NK-92 (cell line): ENCODE data around the gene MS4A8.
"Not testable (repeated sequence)": the region's sequence is repeated elsewhere in the genome, so short reads cannot be mapped to it uniquely, and the experiment has no call there.

Source experiments
- DNase-seq: peaks from one replicate; lab custom pipeline; 2025; ENCODE audit not compliant: unreplicated experiment; lab: John Stamatoyannopoulos, UW

Gene MS4A8

GRCh38 chr11:60699284-60699691 is at the start of gene MS4A8:
MS4A8 (plus strand) TSS chr11:60699612; CDS start chr11:60700861, 1,249 bp downstream.
- no peak for DNase-seq

- DNase-seq: no peak
Measured at GRCh38 chr11:60657888-60658287, 41.5 kb upstream of the MS4A8 start.

- DNase-seq: no peak
Measured at GRCh38 chr11:60658409-60658808, 41.0 kb upstream of the MS4A8 start.

- no peak for DNase-seq
Measured at GRCh38 chr11:60672255-60672654, 27.2 kb upstream of the MS4A8 start.

GRCh38 chr11:60678231-60678630 is 21.2 kb upstream of the MS4A8 start:
- not testable (repeated sequence) for DNase-seq

GRCh38 chr11:60679879-60680278 is 19.5 kb upstream of the MS4A8 start:
- no peak for DNase-seq

- no peak for DNase-seq
Measured at GRCh38 chr11:60680455-60681119, 18.8 kb upstream of the MS4A8 start.

GRCh38 chr11:60684541-60684848 is 14.9 kb upstream of the MS4A8 start:
- not testable (repeated sequence) for DNase-seq

GRCh38 chr11:60691661-60692060 is 7.8 kb upstream of the MS4A8 start:
- DNase-seq: no peak

GRCh38 chr11:60699936-60700335 is 524 bp downstream of the MS4A8 start:
- no peak for DNase-seq

GRCh38 chr11:60700689-60701468 is 1.5 kb downstream of the MS4A8 start:
- DNase-seq: no peak

GRCh38 chr11:60701469-60701818 is 2.0 kb downstream of the MS4A8 start:
- DNase-seq: no peak

GRCh38 chr11:60703374-60703773 is 4.0 kb downstream of the MS4A8 start:
- DNase-seq: no peak

- DNase-seq: no peak
Measured at GRCh38 chr11:60705895-60706294, 6.5 kb downstream of the MS4A8 start.

- no peak for DNase-seq
Measured at GRCh38 chr11:60706931-60707330, 7.5 kb downstream of the MS4A8 start.

GRCh38 chr11:60710482-60710881 is 11.1 kb downstream of the MS4A8 start:
- no peak for DNase-seq

GRCh38 chr11:60711276-60711675 is 11.9 kb downstream of the MS4A8 start:
- DNase-seq: no peak

GRCh38 chr11:60713423-60713822 is 14.0 kb downstream of the MS4A8 start:
- not testable (repeated sequence) for DNase-seq

GRCh38 chr11:60717956-60718355 is 18.5 kb downstream of the MS4A8 start:
- no peak for DNase-seq

GRCh38 chr11:60718524-60719316 is 19.3 kb downstream of the MS4A8 start:
- DNase-seq: no peak

GRCh38 chr11:60719391-60719790 is 20.0 kb downstream of the MS4A8 start:
- no peak for DNase-seq

GRCh38 chr11:60720460-60720859 is 21.0 kb downstream of the MS4A8 start:
- DNase-seq: no peak
